GM18526 (cell line): ENCODE data around the gene ARVCF.

Source experiments
- POLR2A ChIP-seq: IDR thresholded peaks from 3 replicates; pipeline ENCODE4 v1.6.1; 2011; ENCODE audit not compliant: insufficient read length; ENCODE audit errors: extremely low read depth

ARVCF gene

DNA sequence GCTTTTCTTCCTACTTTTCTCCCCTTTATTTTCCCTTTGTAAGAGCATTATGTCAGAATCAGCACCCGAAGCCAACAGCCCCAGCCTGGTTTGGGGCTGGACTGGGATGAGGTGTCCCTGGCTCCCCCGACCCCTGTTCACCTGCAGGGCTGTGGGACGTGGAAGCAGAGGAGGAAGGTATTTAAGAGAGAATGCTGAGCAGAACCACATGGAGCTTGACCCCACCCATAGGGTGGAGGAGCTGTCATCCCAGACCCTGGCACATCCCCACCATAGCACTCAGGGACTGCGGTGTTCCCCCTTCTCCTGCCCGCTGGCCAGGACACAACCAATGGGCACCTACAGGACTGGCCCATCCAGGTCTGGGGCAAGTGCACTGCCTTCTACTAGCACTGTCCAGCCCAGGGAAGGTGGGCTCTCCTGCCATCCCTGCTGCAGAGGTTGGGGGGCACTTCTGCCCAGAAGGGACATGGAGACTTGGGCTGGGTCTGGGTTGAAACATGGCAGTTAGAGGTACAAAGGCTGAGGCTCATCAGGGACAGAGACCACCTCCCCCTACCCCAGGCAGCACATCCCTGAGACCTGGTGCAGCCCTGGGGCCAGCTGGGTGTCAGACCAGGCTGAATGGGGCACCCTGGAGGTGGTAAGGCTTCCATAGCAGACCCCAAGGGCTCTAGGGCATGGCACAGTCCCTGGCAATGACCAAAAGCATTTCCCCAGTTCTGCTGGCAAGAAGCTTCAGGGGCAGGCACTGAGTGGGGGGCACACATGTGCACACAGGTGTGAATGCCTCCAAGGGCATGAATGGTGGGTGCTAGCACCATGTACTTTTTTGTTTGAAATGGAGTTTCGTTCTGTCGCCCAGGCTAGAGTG is 23.9 kb upstream of the ARVCF start:
- TF ChIP-seq POLR2A = no peak

DNA sequence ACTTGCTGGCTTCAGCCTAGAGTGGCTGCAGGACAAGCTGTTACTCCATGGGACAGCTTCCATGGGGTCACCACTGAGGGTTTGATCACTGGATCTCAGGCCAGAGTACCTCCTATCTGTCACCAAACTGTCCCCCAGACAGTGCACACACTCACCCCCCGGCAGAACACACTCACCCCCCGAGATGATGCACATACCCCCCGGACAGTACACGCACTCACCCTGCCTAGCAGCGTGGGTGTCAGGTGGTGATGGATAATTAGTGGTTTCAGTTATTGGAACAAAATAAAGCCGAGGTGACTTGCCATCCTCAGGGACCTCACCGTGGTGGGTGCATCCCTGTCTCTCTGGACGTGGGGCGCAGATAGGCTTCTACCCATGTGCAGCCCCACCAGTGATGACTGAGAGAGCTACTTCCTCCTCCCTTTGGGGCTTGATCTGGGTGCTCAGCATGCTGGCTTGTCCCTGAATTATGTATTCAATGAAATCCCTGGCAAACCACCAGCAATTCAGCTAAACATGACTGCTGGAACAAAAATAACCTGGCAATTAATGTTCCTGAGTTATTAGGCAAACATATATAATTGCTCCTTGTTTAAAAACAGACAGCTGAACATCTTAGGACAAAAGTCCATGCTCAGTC is 23.2 kb upstream of the ARVCF start:
- TF ChIP-seq POLR2A = no peak

DNA sequence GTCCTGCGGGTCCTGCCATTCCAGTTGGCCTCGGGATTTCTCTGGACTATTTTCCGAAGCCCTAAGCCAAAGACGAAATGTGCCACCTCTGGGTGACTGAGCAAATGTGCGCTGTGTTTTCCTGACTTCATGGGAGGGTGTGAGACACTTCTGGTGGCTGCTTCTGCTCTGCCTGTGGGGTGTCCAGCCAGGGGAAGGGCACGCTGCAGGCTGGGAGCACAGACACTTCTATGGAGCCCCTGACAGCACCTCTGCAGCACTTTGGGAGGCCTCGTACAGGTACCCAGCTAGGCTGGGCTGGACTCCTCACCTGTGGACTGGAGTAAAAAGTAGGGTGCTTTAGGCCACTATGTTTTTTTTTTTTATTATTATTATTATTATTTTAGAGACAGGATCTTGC is 22.0 kb upstream of the ARVCF start:
- no peak for TF ChIP-seq POLR2A

DNA sequence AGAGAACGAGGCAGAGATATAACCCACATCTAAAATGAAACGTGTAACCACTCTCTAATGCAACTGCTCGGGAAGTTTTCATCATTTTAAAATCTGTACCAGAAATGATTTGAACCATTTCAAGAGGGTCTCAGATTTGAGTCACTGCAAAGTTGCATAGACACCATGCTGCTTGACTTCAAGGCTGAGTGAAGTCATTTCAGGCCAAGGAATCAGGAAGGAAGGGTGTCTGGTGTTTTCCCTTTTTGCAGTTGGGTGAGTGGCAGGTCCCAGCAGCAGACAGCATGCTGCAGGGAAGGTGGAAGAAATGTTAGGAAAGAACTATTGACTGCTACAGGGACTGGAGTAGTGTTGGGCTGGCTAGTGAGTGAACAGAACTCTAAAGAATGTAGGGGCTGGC is 20.8 kb upstream of the ARVCF start:
- no peak for TF ChIP-seq POLR2A

DNA sequence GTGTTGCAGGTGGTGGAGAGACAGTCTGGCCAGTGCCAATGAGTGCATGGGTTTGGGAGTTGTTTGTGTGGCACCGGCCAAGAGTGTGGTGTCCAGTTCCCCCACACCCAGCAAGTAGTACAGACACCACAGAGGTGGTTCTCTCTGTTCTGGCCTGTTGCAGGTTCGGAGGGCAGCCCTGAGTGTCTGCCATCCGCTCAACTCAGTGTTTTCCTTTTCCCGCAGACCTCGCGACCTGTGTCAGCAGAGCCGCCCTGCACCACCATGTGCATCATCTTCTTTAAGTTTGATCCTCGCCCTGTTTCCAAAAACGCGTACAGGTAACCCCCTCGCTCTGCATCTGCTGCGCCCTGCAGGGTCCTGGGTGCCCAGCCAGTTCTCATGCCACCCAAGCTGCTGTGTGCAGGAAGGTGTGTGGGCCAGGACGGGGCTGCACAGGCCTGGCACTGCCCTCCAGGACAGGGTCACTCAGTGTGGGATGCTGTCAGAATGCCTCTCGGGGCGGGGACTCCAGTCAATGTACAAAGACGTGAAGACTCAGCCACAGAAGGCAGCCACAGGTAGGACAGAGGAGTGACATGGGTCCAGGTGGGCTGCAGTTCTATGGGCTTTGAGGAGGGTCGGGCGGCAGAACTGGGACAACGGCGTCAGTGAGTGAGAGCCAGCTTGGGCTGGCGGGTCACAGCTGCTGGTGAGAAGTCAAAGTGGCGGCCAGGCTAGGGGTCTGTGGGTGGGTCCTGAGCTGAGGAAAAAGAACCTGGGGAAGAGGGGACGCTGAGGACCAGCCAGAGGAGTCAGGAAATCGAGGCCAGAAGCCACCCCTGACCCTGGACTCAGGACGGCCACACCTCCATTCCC is 20.1 kb upstream of the ARVCF start:
- TF ChIP-seq POLR2A = no peak

DNA sequence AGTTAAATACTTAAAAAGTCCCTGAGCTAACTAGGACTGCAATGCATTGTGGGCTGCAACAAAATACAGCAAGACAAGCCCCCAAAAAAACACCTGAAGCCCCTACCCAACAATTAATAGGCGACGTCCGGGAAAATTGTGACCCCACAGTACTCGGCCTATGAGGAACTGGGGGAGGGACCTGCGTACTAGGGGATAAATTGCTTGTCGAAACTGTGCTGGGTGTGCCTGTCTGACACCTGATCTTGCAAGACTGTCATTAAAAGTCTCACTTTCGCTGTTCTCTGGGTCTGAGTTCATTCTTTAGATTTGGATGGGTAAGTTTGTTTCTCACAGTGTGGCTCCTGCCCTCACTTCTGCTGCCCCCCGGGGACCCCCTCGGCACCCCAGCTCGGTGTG is 19.5 kb upstream of the ARVCF start:
- TF ChIP-seq POLR2A = no peak

DNA sequence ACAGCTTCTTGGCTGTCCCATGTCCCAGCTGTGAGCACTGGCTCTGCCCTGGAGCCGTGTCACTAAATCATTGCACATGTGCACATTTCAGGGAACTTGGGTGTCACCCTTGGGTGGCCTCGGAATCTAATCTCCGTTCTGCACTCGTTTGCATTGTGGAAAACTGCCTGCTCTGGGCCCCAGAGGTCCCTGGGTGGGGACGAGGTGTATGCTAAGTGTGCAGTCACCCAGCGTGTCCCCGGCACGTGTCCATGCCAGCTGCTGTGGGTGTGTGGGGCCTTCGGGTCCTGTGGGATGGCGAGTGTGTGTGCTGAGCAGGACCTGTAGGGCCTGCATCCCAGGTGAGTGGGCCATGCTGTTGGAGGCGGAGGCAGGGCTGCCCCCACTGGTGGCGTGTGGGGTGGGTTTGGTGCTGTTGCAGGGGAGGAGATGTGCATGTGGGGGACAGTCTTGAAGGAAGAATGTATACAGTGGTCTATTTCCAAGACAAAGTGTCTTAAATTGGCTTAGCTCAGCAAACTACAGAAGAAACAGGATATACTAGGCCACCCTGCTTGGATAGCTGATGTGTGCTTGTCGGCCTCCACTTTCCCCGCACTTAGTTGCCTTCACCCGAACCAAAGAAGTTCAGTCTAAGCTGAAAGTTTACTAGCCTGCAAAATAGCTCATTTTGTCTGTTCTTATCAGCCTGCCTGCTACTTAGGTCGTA is 18.9 kb upstream of the ARVCF start:
- no peak for TF ChIP-seq POLR2A

DNA sequence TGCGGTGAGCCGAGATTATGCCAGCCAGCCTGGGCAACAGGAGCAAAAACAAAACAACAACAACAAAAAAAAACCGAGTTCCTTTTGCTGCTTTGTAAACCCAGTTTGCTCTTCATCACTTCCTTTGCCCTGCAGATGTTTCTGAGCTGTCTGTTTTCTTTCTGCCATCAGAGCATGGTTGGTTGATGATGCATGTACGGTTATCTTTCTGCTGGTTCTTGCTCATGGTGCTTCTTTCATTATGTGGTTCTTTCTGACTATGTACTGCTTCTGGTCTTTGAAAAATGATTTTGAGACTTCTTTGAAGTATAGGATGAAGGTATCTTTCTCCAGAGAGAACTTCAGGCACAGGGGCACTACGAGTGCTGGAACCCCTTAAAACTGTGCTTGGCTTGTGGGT is 17.5 kb upstream of the ARVCF start:
- TF ChIP-seq POLR2A = no peak

DNA sequence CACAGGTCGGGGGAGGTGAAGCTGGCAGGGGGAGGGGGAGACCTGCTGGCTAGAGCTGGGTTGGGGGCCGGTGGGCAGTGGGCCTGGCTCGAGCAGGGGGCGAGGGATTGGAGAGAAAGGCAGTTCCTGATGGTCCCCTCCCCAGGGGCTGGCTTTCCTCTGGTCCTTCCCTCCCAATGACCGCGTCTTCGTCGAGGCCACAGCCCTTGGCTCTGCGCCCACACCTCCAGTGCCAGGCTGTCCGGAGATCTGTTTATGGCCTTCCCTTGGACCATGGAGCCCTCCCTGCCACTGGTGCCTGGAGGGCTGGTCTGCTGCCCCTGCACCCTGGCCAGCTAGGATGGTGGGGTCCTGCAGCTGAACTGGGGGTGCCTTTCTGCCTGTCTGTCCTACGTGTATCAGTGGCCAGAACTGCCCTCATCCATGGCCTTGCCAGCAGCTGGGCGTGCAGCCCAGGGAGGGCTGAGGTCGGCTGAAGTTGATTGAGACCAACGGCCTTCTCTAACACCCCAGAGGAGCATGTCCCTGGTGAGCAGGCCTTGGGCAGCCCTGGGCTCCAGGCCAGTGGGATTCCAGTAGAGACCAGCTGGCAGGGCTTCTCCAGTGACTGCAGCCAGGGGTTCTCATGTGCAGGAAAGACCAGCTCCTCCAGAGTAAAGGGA is 16.6 kb upstream of the ARVCF start:
- no peak for TF ChIP-seq POLR2A

DNA sequence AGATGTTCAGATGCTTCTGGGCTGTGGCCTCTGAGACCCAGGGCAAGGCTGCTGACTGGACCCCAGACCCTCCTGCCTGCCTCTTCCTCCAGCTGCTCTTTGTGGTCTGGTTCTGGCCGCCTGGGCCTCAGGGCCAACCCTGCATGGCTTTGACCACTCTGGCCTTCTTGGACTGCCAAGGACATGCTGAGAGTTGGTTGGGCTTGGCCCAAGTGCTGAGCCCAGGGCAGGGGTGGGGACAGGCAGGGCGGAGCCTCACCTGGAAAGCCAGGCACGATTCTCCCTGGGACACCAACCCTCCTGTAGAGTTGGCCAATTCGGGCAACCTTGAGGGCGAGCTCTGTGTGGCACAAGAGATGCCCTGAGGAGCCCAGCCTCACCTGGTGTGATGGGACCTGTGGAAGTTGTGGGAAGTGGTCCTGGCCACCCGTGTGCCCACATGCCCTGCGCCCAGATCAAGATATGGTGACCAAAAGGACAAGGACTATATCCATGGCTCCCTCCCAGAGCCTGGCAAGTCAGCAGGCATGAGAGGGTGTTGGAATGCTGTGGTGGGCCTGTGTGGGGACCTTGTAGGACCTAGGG is 15.9 kb upstream of the ARVCF start:
- TF ChIP-seq POLR2A = no peak

DNA sequence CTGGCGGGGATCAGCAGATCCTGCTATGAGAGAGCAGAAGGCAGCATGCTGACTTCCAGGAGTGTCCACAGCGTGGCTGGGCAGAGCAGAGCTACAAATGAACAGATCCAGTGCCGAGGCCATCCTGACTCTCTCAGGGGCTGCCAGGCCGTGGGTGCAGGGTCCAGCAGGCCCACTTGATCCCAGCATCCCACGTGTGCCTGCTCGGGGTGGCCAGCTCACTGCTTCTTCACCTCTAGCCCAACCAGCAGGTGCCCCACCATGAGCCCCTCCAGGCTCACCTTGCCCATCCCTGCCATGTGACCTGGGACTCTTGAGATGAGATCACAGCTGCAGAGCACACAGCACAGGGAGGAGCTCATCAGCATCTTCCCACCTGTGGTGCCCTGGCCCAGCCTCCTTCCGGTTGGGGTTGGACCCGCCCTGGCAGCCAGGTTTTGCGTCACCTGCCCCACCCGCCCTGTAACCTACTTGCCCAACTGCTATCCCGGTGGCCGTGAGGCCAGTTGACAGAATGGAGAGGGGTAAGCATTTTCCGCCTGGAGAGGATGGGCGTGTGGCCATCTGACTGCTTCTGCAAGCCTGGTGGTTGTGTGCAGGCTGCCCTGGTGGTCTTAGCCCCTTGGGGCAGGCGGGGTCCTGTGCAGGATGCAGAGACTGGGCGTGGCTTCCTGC is 15.2 kb upstream of the ARVCF start:
- no peak for TF ChIP-seq POLR2A

DNA sequence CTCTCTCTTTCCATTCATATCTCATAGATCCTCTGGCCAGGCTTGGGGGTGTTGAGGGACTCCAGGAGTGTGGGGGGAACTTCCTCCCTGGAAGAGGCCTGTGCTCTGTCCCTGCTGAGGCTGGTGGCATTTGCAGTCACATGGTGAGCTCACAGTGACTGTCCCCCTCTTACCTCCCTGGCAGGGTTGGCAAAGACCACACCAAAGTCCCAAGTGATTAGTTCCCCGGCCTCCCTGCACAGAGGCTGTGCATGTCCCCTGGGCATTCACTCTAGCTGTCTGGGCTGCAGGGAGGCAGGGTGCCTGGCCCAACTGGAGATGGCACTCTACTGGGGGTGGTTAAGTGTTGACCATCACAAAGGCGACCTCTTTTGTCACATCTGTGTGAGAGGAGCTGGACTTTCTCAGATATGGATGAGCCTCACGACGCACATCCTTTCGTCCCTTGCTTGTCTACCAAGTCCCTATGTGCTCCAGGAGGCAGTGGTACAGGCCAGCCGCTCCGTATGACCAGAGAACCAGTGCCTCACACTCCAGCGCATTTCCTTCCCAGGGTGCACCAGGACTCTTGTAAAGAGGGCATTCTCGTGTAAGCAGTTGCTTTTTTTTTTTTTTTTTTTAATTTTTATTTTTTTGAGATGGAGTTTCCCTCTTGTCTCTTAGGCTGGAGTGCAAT is 13.1 kb upstream of the ARVCF start:
- TF ChIP-seq POLR2A = no peak

DNA sequence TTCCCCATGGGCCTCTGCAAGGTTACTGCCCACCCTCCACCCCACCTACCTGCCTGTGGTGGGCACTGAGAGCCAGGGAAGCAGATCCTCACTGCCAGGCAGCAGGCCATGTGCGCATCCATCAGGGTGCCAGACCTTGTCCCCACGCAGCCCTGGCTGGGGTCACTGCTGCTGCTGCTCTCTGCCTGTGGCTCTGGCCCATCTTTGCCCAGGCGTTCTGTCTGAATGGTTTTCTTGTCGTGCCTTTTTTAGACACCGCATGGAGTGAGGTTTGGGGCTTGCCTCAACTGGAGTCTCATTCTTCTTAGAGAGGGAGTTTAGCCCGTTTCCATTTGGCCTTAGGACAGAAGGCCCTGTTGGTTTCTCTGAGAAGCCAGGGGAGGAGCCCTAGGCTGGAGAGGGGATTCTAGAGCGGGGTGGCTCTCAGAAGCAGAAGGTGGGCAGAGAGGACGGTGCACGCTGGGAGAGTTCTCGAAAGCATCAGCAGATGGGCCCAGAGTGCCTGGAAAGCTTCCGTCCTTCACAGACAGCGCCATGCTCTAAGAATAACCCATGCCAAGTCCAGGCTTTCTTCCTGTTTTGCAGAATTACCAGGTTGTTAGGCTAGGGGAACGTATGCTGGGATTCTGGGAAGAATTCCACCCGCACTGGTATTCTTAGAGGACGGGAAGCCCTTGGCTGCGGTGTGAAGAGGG is 12.4 kb upstream of the ARVCF start:
- TF ChIP-seq POLR2A = no peak
